ENCODE measurements around the gene MYH6.

Gene MYH6

DNA sequence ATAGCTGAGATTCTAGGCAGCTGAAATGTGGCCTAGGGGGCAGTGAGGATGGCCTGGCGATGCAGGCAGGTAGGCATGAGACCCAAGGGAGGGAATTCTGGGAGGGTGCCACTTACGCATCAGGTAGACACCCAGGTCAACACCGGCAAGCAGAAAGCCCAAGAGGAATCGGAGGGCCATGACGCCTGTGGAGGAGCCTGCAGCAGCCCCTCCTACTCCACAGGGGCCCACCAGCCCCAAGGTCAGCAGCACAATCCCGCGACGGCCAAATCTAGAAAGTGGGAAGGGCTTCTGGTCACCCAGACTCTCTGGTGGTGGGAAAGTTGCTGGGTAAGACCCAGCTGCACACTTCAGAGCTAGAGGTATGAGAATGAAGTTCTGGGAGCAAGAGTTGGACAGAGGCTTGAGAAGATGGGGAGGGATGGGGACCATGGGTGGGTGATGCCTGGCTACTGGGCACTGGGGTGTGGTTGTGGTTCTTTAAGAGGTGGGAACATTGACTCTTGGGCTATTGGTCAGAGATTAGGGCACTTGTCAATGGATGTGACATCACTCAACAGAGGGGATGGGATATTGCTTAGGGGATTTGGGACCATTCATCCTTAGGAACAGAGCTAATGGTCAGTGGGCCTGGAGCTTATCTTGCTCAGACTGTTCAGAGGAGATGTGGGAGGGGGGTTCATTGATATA is 58.8 kb downstream of the MYH6 start:
- TF ChIP-seq, protein P1, sequence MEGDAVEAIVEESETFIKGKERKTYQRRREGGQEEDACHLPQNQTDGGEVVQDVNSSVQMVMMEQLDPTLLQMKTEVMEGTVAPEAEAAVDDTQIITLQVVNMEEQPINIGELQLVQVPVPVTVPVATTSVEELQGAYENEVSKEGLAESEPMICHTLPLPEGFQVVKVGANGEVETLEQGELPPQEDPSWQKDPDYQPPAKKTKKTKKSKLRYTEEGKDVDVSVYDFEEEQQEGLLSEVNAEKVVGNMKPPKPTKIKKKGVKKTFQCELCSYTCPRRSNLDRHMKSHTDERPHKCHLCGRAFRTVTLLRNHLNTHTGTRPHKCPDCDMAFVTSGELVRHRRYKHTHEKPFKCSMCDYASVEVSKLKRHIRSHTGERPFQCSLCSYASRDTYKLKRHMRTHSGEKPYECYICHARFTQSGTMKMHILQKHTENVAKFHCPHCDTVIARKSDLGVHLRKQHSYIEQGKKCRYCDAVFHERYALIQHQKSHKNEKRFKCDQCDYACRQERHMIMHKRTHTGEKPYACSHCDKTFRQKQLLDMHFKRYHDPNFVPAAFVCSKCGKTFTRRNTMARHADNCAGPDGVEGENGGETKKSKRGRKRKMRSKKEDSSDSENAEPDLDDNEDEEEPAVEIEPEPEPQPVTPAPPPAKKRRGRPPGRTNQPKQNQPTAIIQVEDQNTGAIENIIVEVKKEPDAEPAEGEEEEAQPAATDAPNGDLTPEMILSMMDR (IDR thresholded peaks at IDR 0.05; ENCODE audit: extremely low read depth, missing control alignments): no peak
- peak; percentile 30 for DNase-seq (ENCODE audit: low spot score)

DNA sequence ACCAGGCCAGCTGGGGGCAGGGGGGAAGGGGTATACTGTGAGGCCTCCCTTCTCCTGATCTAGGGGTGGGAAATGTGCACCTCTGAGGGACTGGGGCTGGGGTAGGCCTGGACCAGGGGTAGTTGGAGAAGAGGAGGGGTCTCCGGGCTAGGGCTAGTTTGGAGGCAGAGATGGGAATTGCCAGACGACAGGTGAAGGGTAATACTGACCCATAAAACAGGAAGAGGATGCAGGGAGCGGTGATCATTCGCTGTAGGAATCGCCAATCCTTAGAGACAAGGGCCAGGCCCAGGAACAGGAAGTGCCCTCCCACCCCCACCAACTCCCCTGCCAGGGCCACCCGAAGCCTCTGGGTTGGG is 59.8 kb downstream of the MYH6 start:
- DNase-seq (ENCODE audit: low spot score): peak; percentile 13
- TF ChIP-seq, protein P1 (IDR thresholded peaks at IDR 0.05; ENCODE audit: extremely low read depth, missing control alignments): no peak

DNA sequence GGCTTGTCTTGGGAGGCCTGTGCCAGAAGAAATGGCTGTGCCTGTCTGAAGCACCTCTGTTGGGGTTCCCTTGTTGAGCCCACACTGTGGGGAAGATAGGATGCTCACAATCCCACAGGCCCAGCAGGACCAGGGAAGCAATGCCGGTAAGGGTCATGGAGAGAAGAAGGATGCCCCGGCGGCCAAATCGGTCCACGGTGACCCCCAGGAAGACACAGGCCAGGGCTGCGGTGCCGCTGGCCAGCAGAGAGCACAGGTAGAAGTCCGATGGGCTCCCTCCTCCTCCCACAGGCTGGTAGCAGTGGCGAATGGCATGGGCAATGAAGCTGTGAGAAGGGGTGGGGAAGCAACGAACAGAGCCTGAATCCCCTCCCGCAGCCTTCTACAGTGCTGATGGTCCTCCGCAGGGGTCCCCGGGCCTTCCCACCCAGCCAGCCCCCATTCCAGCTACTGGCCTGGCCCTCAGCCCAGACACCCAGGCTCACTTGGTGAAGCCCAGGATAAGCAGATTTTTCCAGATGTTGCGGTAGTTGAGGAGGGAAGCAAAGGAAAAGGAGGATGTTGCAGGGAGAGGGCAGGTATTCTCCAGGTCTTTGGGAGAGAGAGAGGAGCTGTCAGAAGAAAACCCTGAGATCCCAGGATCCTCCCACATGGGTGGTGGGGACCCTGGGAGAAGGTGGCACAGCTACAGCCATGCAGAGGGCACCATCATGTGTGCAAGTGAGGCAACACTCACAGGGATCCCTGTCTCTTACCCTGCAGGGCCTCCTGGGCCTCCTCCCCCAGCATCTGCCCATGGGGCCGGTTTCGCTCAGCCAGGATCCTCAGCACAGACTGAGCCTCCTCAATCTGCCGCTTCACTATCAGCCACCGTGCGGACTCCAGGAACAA is 60.4 kb downstream of the MYH6 start:
- TF ChIP-seq, protein P1 (IDR thresholded peaks at IDR 0.05; ENCODE audit: extremely low read depth, missing control alignments): no peak
- peak; percentile 22 for DNase-seq (ENCODE audit: low spot score)

GRCh38 chr14:23346693-23347405 is 61.2 kb downstream of the MYH6 start:
- no peak for DNase-seq (ENCODE audit: low spot score)
- TF ChIP-seq, protein P1 (IDR thresholded peaks at IDR 0.05; ENCODE audit: extremely low read depth, missing control alignments): no peak

GRCh38 chr14:23345987-23346692 is 61.9 kb downstream of the MYH6 start:
- DNase-seq (ENCODE audit: low spot score): no peak
- TF ChIP-seq, protein P1 (IDR thresholded peaks at IDR 0.05; ENCODE audit: extremely low read depth, missing control alignments): no peak

DNA sequence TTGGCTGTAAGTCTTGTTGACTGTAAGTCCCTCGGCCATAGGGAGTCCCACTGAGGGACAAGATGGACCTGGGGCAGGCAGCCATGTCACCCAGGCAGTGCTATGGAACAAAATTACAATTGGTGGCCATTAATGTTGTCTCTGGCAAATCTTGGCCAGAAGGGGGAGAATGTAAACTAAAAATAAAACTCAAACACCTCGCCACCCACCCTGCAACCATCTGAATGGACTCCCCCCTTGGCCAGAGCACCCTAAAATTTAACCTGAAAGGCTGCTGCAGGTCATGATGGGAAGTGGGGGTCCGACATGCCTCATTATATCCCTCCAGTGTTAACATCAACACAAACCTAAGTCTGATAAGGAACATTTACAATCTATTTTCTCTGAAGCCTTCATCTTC is 63.6 kb downstream of the MYH6 start:
- TF ChIP-seq, protein P1 (IDR thresholded peaks at IDR 0.05; ENCODE audit: extremely low read depth, missing control alignments): no peak
- no peak for DNase-seq (ENCODE audit: low spot score)
